ENCODE data around the gene TMEM263. TPM values are rescaled to one million over a fixed set of nuclear protein-coding genes. Genes with fewer than 3 reads are reported as not detected.
"Not testable (repeated sequence)": the region's sequence is repeated elsewhere in the genome, so short reads cannot be mapped to it uniquely, and the experiment has no call there.

The TMEM263 gene
- 10 to 100 TPM; 38.3 to 49.7 TPM for total RNA-seq
- long read RNA-seq, transcript TMEM263-204 (3 exons, 3,349 nt): major isoform, 35 of 68 reads
- long read RNA-seq, transcript TMEM263-201 (4 exons, 3,362 nt): minor isoform, 25 of 68 reads
- long read RNA-seq, partial matches to known transcripts: 0 of 68 reads
- long read RNA-seq, other reads (novel, unspliced or antisense): 5 of 68 reads

GRCh38 chr12:106955377-106956047, at the start of gene TMEM263:
Gene TMEM263, plus strand, starts transcription at chr12:106955907. Its CDS starts 11,210 bp downstream, at chr12:106967117.
- DNase-seq (peak; percentile 95), ATAC-seq (peak; percentile 93 to 95)
- intact Hi-C loops (cut with DNase I): loop anchor here in 1 of 2 donors (5.0 kb wide), 1 partner anchor 137 kb away; the partner anchor contains the start of gene CRY1

GRCh38 chr12:106906715-106907114, 49.0 kb upstream of the TMEM263 start:
- ATAC-seq (no peak), DNase-seq (no peak)
- intact Hi-C loops (cut with DNase I): no loop called here

GRCh38 chr12:106907411-106907810, 48.3 kb upstream of the TMEM263 start:
- intact Hi-C loops (cut with DNase I): no loop called here
- no peak for DNase-seq
- no peak for ATAC-seq

GRCh38 chr12:106907846-106908245, 47.9 kb upstream of the TMEM263 start:
- DNase-seq: no peak
- ATAC-seq: no peak
- intact Hi-C loops (cut with DNase I): no loop called here

GRCh38 chr12:106908561-106908960, 47.1 kb upstream of the TMEM263 start:
- no peak for ATAC-seq
- intact Hi-C loops (cut with DNase I): no loop called here
- DNase-seq: no peak

- no peak for DNase-seq
- no peak for ATAC-seq
- intact Hi-C loops (cut with DNase I): no loop called here
Measured at GRCh38 chr12:106910202-106910601, 45.5 kb upstream of the TMEM263 start.

- ATAC-seq: no peak
- DNase-seq: no peak
- intact Hi-C loops (cut with DNase I): no loop called here
Measured at GRCh38 chr12:106911581-106911980, 44.1 kb upstream of the TMEM263 start.

- no peak for ATAC-seq
- DNase-seq: no peak
- intact Hi-C loops (cut with DNase I): no loop called here
Measured at GRCh38 chr12:106913456-106913855, 42.3 kb upstream of the TMEM263 start.

- intact Hi-C loops (cut with DNase I): loop anchor here in 1 of 2 donors (5.0 kb wide), 1 partner anchor 533 kb away; no protein-coding TSS in a partner anchor
- no peak for ATAC-seq
Measured at GRCh38 chr12:106914796-106915634, 40.7 kb upstream of the TMEM263 start.

GRCh38 chr12:106915635-106916026, 40.1 kb upstream of the TMEM263 start:
- DNase-seq (no peak), ATAC-seq (no peak)
- intact Hi-C loops (cut with DNase I): loop anchor here in 1 of 2 donors (5.0 kb wide), 1 partner anchor 533 kb away; no protein-coding TSS in a partner anchor

More at GRCh38 chr12:106914796-106915634, 40.7 kb upstream of the TMEM263 start:
- DNase-seq: no peak

- DNase-seq (peak; percentile 45), ATAC-seq (no peak)
- intact Hi-C loops (cut with DNase I): loop anchor here in 1 of 2 donors (5.0 kb wide), 1 partner anchor 535 kb away; no protein-coding TSS in a partner anchor
Measured at GRCh38 chr12:106917503-106917902, 38.2 kb upstream of the TMEM263 start.

- ATAC-seq (no peak), DNase-seq (no peak)
- intact Hi-C loops (cut with DNase I): loop anchor here (2.0 to 5.0 kb wide), 2 partner anchors 532 to 536 kb away; no protein-coding TSS in a partner anchor
Measured at GRCh38 chr12:106918746-106919145, 37.0 kb upstream of the TMEM263 start.

GRCh38 chr12:106919910-106920544, 35.7 kb upstream of the TMEM263 start:
- DNase-seq (no peak), ATAC-seq (peak in 1 of 2 donors; percentile 40)
- intact Hi-C loops (cut with DNase I): loop anchor here (2.0 to 5.0 kb wide), 2 partner anchors 533 to 538 kb away; no protein-coding TSS in a partner anchor

GRCh38 chr12:106921976-106922375, 33.7 kb upstream of the TMEM263 start:
- ATAC-seq; intact Hi-C loops (cut with DNase I); DNase-seq: not testable (repeated sequence)

GRCh38 chr12:106923594-106923993, 32.1 kb upstream of the TMEM263 start:
- ATAC-seq; DNase-seq; intact Hi-C loops (cut with DNase I): not testable (repeated sequence)

GRCh38 chr12:106924268-106924861, 31.3 kb upstream of the TMEM263 start:
- ATAC-seq: peak; percentile 49 to 67
- DNase-seq: no peak
- intact Hi-C loops (cut with DNase I): no loop called here

- no peak for DNase-seq
- intact Hi-C loops (cut with DNase I): no loop called here
- ATAC-seq: no peak
Measured at GRCh38 chr12:106926657-106927056, 29.1 kb upstream of the TMEM263 start.

GRCh38 chr12:106934277-106934676, 21.4 kb upstream of the TMEM263 start:
- intact Hi-C loops (cut with DNase I): no loop called here
- ATAC-seq: no peak
- no peak for DNase-seq

All from left cardiac atrium (tissue), 4 donors.